GM12878 (cell line): ENCODE data around the gene CYB5RL. TPM values are rescaled to one million over a fixed set of nuclear protein-coding genes. Genes with fewer than 3 reads are reported as not detected.

Source experiments
- ATAC-seq: fragments of 200-7000 bp; cut with Tn5 transposase; 3 replicates; pipeline ENCODE4 v1.9.1; 2020; ENCODE audit warnings: mild to moderate bottlenecking, moderate library complexity
- BruUV-seq: library from RNA; stranded (reverse); fragments of 400-500 nt; replicated peaks from 2 replicates; lab custom pipeline; 2021; lab: Mats Ljungman, UMichigan
- CTCF ChIA-PET: fragments of 300-600 bp; sonication (Branson Sonifier 250); formaldehyde crosslinking; extraction: SDS; loops from one replicate; lab custom pipeline; 2021; ENCODE audit warnings: inconsistent platforms; lab: Yijun Ruan, JAX
- POLR2A ChIA-PET: fragments of 350-600 bp; formaldehyde crosslinking; extraction: SDS; loops from one replicate; lab custom pipeline; 2021; ENCODE audit warnings: inconsistent platforms; lab: Charles Lee
- RAD21 ChIA-PET: fragments of 300-600 bp; sonication (Branson Sonifier 250); formaldehyde crosslinking; loops from one replicate; lab custom pipeline; 2023; ENCODE audit warnings: antibody characterized with exemption; ENCODE audit not compliant: unreplicated experiment; lab: Charles Lee
- SMC1A ChIA-PET: fragments of 300-600 bp; sonication (Branson Sonifier 250); formaldehyde crosslinking; loops from one replicate; lab custom pipeline; 2023; ENCODE audit not compliant: unreplicated experiment, uncharacterized antibody; lab: Charles Lee
- DNase-seq: peaks from one replicate; pipeline ENCODE4 v3.0.0-alpha.2; 2011; ENCODE audit warnings: low read depth, low spot score
- FAIRE-seq: peaks from 3 replicates; lab custom pipeline; 2011; peaks lifted over from hg19 to GRCh38; lab: Jason Lieb, UNC
- H2AFZ ChIP-seq: 2 replicates; pipeline ENCODE4 v1.6.0; 2011; ENCODE audit warnings: low read depth, low read length, control low read depth; ENCODE audit not compliant: control insufficient read depth
- H3K27ac ChIP-seq: 2 replicates; pipeline ENCODE4 v1.5.1; 2011; ENCODE audit warnings: control low read depth; ENCODE audit not compliant: control insufficient read depth, insufficient read depth
- H3K27me3 ChIP-seq, 2 experiments: replicated peaks in 1 of 2; 2 replicates each; pipeline versions ENCODE4 v1.6.0 to v1.6.1; 2011; ENCODE audit warnings: low read length in 1 of 2; ENCODE audit not compliant: control insufficient read depth in 2 of 2, insufficient read depth in 2 of 2
- H3K36me3 ChIP-seq, 2 experiments: 2 replicates each; pipeline ENCODE4 v1.5.1; 2011; ENCODE audit warnings: low read length in 1 of 2; ENCODE audit not compliant: control insufficient read depth in 2 of 2, insufficient read depth in 2 of 2
- H3K4me1 ChIP-seq: 2 replicates; pipeline ENCODE4 v1.6.1; 2011; ENCODE audit warnings: mild to moderate bottlenecking, low read length, moderate library complexity, mixed read lengths; ENCODE audit not compliant: control insufficient read depth, insufficient read depth
- H3K4me2 ChIP-seq: 2 replicates; pipeline ENCODE4 v1.6.0; 2011; ENCODE audit warnings: control low read depth; ENCODE audit not compliant: control insufficient read depth, insufficient read depth
- H3K4me3 ChIP-seq: fragments of 200-600 bp; sonication (generic); 2 replicates; pipeline ENCODE4 v1.5.1; 2016
- H3K79me2 ChIP-seq: 2 replicates; pipeline ENCODE4 v1.6.0; 2011; ENCODE audit warnings: low read length; ENCODE audit not compliant: control insufficient read depth, insufficient read depth
- H3K9ac ChIP-seq: 2 replicates; pipeline ENCODE4 v1.8.0; 2011; ENCODE audit warnings: low read length, control low read depth, mixed read lengths; ENCODE audit not compliant: control insufficient read depth, insufficient read depth
- H3K9me3 ChIP-seq: replicated peaks from 3 replicates; pipeline ENCODE4 v1.5.1; 2011; ENCODE audit warnings: mild to moderate bottlenecking, low read length; ENCODE audit not compliant: control insufficient read depth, insufficient read depth
- H4K20me1 ChIP-seq: 2 replicates; pipeline ENCODE4 v1.6.0; 2011; ENCODE audit not compliant: control insufficient read depth, insufficient read depth
- CBX3 ChIP-seq: fragments of 200-600 bp; sonication (generic); IDR thresholded peaks from 2 replicates; pipeline ENCODE4 v1.6.1; 2016; ENCODE audit warnings: low read depth, borderline replicate concordance
- EGR1 ChIP-seq, 2 experiments: IDR thresholded peaks; 1 replicate in 1 of 2; 2 replicates in 1 of 2; pipeline ENCODE4 v1.6.1; 2011 to 2012; ENCODE audit warnings: low read depth in 2 of 2, low read length in 2 of 2, borderline replicate concordance in 1 of 2, mild to moderate bottlenecking in 1 of 2, moderate library complexity in 1 of 2
- IKZF1 ChIP-seq: fragments of 450-650 bp; conservative IDR thresholded peaks from 2 replicates; pipeline ENCODE4 v1.6.1; 2017; ENCODE audit warnings: antibody characterized with exemption, mild to moderate bottlenecking
- MTA2 ChIP-seq: fragments of 450-650 bp; IDR thresholded peaks from 2 replicates; pipeline ENCODE4 v1.6.1; 2016; ENCODE audit warnings: low read depth, mild to moderate bottlenecking, moderate library complexity
- MTA3 ChIP-seq: IDR thresholded peaks from 2 replicates; pipeline ENCODE4 v1.6.1; 2012; ENCODE audit warnings: low read length, inconsistent platforms, borderline replicate concordance
- PAX8 ChIP-seq: fragments of 450-650 bp; IDR thresholded peaks from 2 replicates; pipeline ENCODE4 v1.6.1; 2017; ENCODE audit warnings: mild to moderate bottlenecking, moderate library complexity
- RB1 ChIP-seq: fragments of 450-650 bp; formaldehyde crosslinking; IDR thresholded peaks from 2 replicates; pipeline ENCODE4 v1.6.1; 2017; ENCODE audit warnings: mild to moderate bottlenecking, borderline replicate concordance
- SREBF1 ChIP-seq: IDR thresholded peaks from 2 replicates; pipeline ENCODE4 v1.6.1; 2012; ENCODE audit warnings: mild to moderate bottlenecking, low read length
- TCF12 ChIP-seq: IDR thresholded peaks from 2 replicates; pipeline ENCODE4 v1.6.1; 2011; ENCODE audit warnings: low read depth, mild to moderate bottlenecking, low read length
- ZBED1 ChIP-seq: IDR thresholded peaks from 2 replicates; pipeline ENCODE4 v1.6.1; 2016; ENCODE audit warnings: borderline replicate concordance
- ZNF384 ChIP-seq: IDR thresholded peaks from 2 replicates; pipeline ENCODE4 v1.6.1; 2012; ENCODE audit warnings: low read depth, mild to moderate bottlenecking, low read length, improper control_type of control experiment, borderline replicate concordance
- ZNF622 ChIP-seq: fragments of 450-650 bp; IDR thresholded peaks from 2 replicates; pipeline ENCODE4 v1.6.1; 2017; ENCODE audit warnings: mild to moderate bottlenecking, inconsistent platforms
- WGBS: methylation state at CpG from one replicate; pipeline ENCODE4 v1.1.6; 2016; ENCODE audit warnings: low lambda C conversion rate; ENCODE audit not compliant: insufficient replicate concordance, insufficient coverage; ENCODE audit errors: missing lambda C conversion rate; 5-methylcytosine and 5-hydroxymethylcytosine counted together
- in situ Hi-C: fragments of 300-500 bp; cut with MboI; formaldehyde crosslinking; loops from 9 replicates; pipeline ENCODE4 v1.14.3; 2018; ENCODE audit warnings: mixed read lengths
- intact Hi-C: fragments of 100-400 bp; cut with micrococcal nuclease; formaldehyde crosslinking; loops from one replicate; pipeline ENCODE4 v1.14.2; 2022; ENCODE audit not compliant: unreplicated experiment
- polyA plus RNA-seq, 11 experiments: library from polyadenylated mRNA; depleted of rRNA in 4 of 11; unstranded in 6 of 11; stranded (reverse) in 5 of 11; fragments of >200 nt; fragmentation: Nextera tagmentation in 4 of 11; fragmentation: Illumina TruSeq in 1 of 11; extraction: Ambion mirVana in 4 of 11; extraction: Trizol in 1 of 11; gene quantifications; 1 replicate in 1 of 11; 2 replicates in 10 of 11; pipeline versions ENCODE4 v1.2.1 to v1.2.3, GENCODE V29; 2011 to 2016; ENCODE audit warnings: inconsistent platforms in 2 of 11, missing spikeins in 2 of 11, low read depth in 1 of 11
- total RNA-seq, 4 experiments: library from RNA; depleted of rRNA in 3 of 4; stranded (reverse); fragments of >200 nt in 3 of 4; fragmentation: Illumina TruSeq in 1 of 4; extraction: Trizol in 1 of 4; gene quantifications; 2 replicates each; pipeline versions ENCODE4 v1.2.1 to v1.2.3, GENCODE V29; 2013 to 2021
- TF ChIP-seq, protein P1 (sequence below): fragments of 450-650 bp; IDR thresholded peaks from 2 replicates; pipeline ENCODE4 v1.6.1; 2017; ENCODE audit warnings: mild to moderate bottlenecking, moderate library complexity
- TF ChIP-seq, protein P2 (sequence below): fragments of 150-350 bp; IDR thresholded peaks from 2 replicates; pipeline ENCODE4 v1.6.1; 2014; ENCODE audit warnings: mild to moderate bottlenecking, low read depth, low read length
- TF ChIP-seq, protein P3 (sequence below): IDR thresholded peaks from 2 replicates; pipeline ENCODE4 v1.6.1; 2012; ENCODE audit warnings: low read depth, low read length, improper control_type of control experiment
- TF ChIP-seq, protein P4 (sequence below): fragments of 450-650 bp; IDR thresholded peaks from 2 replicates; pipeline ENCODE4 v1.6.1; 2016; ENCODE audit warnings: mild to moderate bottlenecking

The CYB5RL gene
- total and polyA plus RNA-seq, 10 of the 15 experiments (the other 5 are each of a cell fraction or from before 2014, with no cell fraction given), result 3.1 to 8.7 (median 7.2) TPM

DNA sequence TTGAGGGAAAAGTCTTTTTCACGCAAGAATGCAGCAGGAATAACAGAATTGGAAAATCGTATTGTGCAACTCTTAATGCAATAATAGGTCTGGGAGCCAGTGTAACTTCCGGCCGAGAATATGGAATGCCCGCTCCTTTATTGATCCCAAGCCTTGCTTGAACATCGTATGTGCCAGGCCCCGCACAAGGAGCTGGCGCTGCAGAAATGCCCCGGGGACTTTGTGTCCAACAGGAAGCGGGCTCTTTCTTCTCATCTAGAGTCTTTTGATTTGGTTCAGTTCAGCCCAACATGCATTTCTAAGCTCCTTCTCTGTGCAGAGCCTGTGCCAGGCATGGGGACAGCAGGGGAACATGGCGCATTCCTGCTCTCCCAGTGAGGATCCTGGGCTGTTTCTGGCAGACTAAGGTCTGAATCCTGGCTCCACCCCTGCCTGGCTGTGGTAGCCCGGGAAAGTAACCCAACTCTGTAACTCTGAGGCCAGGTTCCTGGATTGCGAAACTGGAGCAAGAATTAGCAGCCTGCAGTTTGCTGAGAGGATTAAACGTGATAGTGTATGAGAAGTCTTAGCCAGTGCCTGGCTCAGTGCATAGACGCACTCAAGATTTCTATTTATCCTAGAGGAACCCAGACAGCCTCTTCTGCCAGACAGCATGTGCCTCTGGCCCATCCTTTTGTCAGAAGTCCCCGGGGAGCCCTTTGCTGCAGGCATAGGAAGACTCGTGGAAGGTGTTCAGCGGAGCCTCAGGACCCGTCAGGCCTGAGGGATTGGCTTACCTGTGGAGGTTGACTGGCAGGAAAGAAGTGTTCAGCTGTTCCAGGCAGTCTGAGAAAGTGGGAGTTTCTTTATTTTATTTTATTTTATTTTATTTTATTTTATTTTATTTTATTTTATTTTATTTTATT is 46.0 kb downstream of the CYB5RL start:
- in situ Hi-C loops (no loop called here), intact Hi-C loops (no loop called here)
- ChIA-PET SMC1A (no interaction called here), POLR2A (no interaction called here), CTCF (no interaction called here), RAD21 (no interaction called here)
- Histone ChIP-seq H3K9me3 (no peaks in the 10 kb centered on the region), H4K20me1 (no peaks in the 10 kb centered on the region), H2AFZ (no peak overlapping the region), H3K4me3 (no peak overlapping the region), H3K4me2 (no peak overlapping the region), H3K79me2 (no peaks in the 10 kb centered on the region), H3K9ac (no peak overlapping the region), H3K4me1 (no peaks in the 10 kb centered on the region), H3K36me3 (no peaks in the 10 kb centered on the region), H3K27me3 (no peaks in the 10 kb centered on the region), H3K27ac (no peak overlapping the region)
- ATAC-seq, result no peak
- no peak for FAIRE-seq
- WGBS, result 49% methylated on average over 19 of the region's 19 CpGs
- no TSS peak for BruUV-seq
- no peak for DNase-seq
- TF ChIP-seq PAX8 (no peak), MTA2 (no peak), SREBF1 (no peak), ZNF622 (no peak), CBX3 (no peak), EGR1 (IDR thresholded peaks at IDR 0.05; ENCODE audit: borderline replicate concordance in 1 of 2, low read depth in 2 of 2, low read length in 2 of 2) (no peak), TCF12 (no peak), ZNF384 (no peak), RB1 (no peak), IKZF1 (no peak), ZBED1 (no peak), MTA3 (no peak)
- TF ChIP-seq, protein P1, sequence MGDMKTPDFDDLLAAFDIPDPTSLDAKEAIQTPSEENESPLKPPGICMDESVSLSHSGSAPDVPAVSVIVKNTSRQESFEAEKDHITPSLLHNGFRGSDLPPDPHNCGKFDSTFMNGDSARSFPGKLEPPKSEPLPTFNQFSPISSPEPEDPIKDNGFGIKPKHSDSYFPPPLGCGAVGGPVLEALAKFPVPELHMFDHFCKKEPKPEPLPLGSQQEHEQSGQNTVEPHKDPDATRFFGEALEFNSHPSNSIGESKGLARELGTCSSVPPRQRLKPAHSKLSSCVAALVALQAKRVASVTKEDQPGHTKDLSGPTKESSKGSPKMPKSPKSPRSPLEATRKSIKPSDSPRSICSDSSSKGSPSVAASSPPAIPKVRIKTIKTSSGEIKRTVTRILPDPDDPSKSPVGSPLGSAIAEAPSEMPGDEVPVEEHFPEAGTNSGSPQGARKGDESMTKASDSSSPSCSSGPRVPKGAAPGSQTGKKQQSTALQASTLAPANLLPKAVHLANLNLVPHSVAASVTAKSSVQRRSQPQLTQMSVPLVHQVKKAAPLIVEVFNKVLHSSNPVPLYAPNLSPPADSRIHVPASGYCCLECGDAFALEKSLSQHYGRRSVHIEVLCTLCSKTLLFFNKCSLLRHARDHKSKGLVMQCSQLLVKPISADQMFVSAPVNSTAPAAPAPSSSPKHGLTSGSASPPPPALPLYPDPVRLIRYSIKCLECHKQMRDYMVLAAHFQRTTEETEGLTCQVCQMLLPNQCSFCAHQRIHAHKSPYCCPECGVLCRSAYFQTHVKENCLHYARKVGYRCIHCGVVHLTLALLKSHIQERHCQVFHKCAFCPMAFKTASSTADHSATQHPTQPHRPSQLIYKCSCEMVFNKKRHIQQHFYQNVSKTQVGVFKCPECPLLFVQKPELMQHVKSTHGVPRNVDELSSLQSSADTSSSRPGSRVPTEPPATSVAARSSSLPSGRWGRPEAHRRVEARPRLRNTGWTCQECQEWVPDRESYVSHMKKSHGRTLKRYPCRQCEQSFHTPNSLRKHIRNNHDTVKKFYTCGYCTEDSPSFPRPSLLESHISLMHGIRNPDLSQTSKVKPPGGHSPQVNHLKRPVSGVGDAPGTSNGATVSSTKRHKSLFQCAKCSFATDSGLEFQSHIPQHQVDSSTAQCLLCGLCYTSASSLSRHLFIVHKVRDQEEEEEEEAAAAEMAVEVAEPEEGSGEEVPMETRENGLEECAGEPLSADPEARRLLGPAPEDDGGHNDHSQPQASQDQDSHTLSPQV, result no peak
- TF ChIP-seq, protein P2, sequence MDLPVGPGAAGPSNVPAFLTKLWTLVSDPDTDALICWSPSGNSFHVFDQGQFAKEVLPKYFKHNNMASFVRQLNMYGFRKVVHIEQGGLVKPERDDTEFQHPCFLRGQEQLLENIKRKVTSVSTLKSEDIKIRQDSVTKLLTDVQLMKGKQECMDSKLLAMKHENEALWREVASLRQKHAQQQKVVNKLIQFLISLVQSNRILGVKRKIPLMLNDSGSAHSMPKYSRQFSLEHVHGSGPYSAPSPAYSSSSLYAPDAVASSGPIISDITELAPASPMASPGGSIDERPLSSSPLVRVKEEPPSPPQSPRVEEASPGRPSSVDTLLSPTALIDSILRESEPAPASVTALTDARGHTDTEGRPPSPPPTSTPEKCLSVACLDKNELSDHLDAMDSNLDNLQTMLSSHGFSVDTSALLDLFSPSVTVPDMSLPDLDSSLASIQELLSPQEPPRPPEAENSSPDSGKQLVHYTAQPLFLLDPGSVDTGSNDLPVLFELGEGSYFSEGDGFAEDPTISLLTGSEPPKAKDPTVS, result no peak
- TF ChIP-seq, protein P3, sequence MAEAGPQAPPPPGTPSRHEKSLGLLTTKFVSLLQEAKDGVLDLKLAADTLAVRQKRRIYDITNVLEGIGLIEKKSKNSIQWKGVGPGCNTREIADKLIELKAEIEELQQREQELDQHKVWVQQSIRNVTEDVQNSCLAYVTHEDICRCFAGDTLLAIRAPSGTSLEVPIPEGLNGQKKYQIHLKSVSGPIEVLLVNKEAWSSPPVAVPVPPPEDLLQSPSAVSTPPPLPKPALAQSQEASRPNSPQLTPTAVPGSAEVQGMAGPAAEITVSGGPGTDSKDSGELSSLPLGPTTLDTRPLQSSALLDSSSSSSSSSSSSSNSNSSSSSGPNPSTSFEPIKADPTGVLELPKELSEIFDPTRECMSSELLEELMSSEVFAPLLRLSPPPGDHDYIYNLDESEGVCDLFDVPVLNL, result no peak
- TF ChIP-seq, protein P4, sequence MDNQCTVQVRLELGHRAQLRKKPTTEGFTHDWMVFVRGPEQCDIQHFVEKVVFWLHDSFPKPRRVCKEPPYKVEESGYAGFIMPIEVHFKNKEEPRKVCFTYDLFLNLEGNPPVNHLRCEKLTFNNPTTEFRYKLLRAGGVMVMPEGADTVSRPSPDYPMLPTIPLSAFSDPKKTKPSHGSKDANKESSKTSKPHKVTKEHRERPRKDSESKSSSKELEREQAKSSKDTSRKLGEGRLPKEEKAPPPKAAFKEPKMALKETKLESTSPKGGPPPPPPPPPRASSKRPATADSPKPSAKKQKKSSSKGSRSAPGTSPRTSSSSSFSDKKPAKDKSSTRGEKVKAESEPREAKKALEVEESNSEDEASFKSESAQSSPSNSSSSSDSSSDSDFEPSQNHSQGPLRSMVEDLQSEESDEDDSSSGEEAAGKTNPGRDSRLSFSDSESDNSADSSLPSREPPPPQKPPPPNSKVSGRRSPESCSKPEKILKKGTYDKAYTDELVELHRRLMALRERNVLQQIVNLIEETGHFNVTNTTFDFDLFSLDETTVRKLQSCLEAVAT, result no peak
